ENCODE measurements around the gene PPP5C. TPM values are rescaled to one million over a fixed set of nuclear protein-coding genes. Genes with fewer than 3 reads are reported as not detected.

PPP5C gene
- total RNA-seq, 1 donor from 2014 or later, result 86.0 TPM

DNA sequence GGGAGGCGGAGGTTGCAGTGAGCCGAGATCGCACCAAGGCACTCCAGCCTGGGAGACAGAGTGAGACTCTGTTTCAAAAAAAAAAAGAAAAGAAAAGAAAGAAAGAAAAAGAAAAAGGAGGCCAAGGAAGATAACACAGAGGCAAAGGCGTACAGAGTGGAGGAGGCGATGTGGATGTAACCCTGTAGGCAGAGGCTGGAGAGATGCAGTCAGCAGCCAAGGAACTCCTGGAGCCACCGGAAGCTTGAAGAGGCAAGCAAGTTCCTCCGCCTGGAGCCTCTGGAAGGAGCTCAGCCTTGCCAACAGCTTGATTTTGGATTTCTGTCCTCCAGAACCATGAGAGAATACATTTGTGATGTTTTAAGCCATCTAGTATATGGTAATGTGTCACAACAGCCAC is 73.2 kb downstream of the PPP5C start:
- Mint-ChIP-seq H3K27me3 (ENCODE audit: unreplicated experiment) (no peaks in the 10 kb centered on the region), H3K27ac (ENCODE audit: unreplicated experiment) (no peak overlapping the region), H3K36me3 (ENCODE audit: unreplicated experiment) (no peaks in the 10 kb centered on the region), H3K4me1 (ENCODE audit: unreplicated experiment) (peaks cover 18% of the 10 kb centered on the region), H3K4me3 (ENCODE audit: unreplicated experiment) (no peak overlapping the region), H3K9me3 (ENCODE audit: unreplicated experiment) (no peaks in the 10 kb centered on the region)
- DNase-seq (ENCODE audit: extremely low spot score, unreplicated experiment), result no peak
- TF ChIP-seq, protein P1, sequence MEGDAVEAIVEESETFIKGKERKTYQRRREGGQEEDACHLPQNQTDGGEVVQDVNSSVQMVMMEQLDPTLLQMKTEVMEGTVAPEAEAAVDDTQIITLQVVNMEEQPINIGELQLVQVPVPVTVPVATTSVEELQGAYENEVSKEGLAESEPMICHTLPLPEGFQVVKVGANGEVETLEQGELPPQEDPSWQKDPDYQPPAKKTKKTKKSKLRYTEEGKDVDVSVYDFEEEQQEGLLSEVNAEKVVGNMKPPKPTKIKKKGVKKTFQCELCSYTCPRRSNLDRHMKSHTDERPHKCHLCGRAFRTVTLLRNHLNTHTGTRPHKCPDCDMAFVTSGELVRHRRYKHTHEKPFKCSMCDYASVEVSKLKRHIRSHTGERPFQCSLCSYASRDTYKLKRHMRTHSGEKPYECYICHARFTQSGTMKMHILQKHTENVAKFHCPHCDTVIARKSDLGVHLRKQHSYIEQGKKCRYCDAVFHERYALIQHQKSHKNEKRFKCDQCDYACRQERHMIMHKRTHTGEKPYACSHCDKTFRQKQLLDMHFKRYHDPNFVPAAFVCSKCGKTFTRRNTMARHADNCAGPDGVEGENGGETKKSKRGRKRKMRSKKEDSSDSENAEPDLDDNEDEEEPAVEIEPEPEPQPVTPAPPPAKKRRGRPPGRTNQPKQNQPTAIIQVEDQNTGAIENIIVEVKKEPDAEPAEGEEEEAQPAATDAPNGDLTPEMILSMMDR (IDR thresholded peaks at IDR 0.05), result no peak

DNA sequence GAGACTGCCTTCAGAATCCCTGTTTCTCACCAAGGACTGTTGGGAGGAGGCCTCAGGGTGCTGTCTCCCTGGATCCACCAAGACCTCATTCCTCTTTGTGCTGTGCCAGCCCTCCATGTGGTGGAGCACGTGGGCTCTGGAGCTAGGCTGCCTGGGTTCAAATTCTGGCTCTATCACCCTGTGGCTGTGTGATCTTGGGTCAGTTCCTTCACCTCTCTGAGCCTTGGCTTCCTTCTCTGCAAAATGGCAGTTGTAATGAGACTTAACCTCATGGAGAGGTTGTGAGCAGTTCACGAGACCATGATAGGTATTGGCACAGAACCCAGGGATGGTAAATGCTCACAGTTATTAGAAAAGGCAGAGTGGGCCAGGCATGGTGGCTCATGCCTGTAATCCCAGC is 75.5 kb downstream of the PPP5C start:
- no peak overlapping the region for H3K4me3 Mint-ChIP-seq (ENCODE audit: unreplicated experiment)
- H3K36me3 Mint-ChIP-seq (ENCODE audit: unreplicated experiment), result no peaks in the 10 kb centered on the region
- H3K9me3 Mint-ChIP-seq (ENCODE audit: unreplicated experiment), result no peaks in the 10 kb centered on the region
- TF ChIP-seq, protein P1 (IDR thresholded peaks at IDR 0.05), result no peak
- peaks cover 13% of the 10 kb centered on the region for H3K27me3 Mint-ChIP-seq (ENCODE audit: unreplicated experiment)
- DNase-seq (ENCODE audit: extremely low spot score, unreplicated experiment), result no peak
- H3K27ac Mint-ChIP-seq (ENCODE audit: unreplicated experiment), result no peak overlapping the region
- peaks cover 12% of the 10 kb centered on the region for H3K4me1 Mint-ChIP-seq (ENCODE audit: unreplicated experiment)

GRCh38 chr19:46423188-46423587 is 76.3 kb downstream of the PPP5C start:
- H3K9me3 Mint-ChIP-seq (ENCODE audit: unreplicated experiment), result no peaks in the 10 kb centered on the region
- peaks cover 13% of the 10 kb centered on the region for H3K27me3 Mint-ChIP-seq (ENCODE audit: unreplicated experiment)
- H3K27ac Mint-ChIP-seq (ENCODE audit: unreplicated experiment), result no peak overlapping the region
- DNase-seq (ENCODE audit: extremely low spot score, unreplicated experiment), result no peak
- H3K4me3 Mint-ChIP-seq (ENCODE audit: unreplicated experiment), result no peak overlapping the region
- no peaks in the 10 kb centered on the region for H3K36me3 Mint-ChIP-seq (ENCODE audit: unreplicated experiment)
- peaks cover 11% of the 10 kb centered on the region for H3K4me1 Mint-ChIP-seq (ENCODE audit: unreplicated experiment)
- TF ChIP-seq, protein P1 (IDR thresholded peaks at IDR 0.05), result no peak

DNA sequence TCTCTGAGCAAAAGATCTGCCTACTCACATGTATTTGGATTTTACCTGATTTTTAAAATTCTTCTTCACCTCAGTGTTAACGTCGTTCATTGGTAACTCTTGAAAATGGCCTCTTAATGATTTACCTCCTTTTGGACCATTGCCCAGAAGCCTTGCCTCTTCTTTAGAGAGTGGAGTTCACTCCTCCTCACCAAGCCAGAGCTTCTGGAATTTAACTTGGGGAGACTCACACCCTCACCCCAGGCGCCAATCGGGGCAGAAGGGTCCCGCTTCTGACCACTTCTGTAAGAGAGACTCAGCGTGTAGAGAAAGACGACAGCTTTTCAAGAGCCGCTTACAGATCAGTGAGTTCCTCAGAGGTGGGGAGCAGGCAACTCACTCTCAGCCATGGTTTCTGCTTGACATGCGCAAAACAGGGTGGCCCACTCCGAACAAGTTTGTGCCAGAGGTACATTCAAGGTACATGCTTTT is 79.2 kb downstream of the PPP5C start:
- Mint-ChIP-seq H3K27me3 (ENCODE audit: unreplicated experiment) (peaks cover 19% of the 10 kb centered on the region), H3K36me3 (ENCODE audit: unreplicated experiment) (no peaks in the 10 kb centered on the region), H3K27ac (ENCODE audit: unreplicated experiment) (no peak overlapping the region), H3K4me1 (ENCODE audit: unreplicated experiment) (peaks cover 18% of the 10 kb centered on the region), H3K9me3 (ENCODE audit: unreplicated experiment) (no peaks in the 10 kb centered on the region), H3K4me3 (ENCODE audit: unreplicated experiment) (peak overlapping the region; percentile 78)
- DNase-seq (ENCODE audit: extremely low spot score, unreplicated experiment), result no peak
- TF ChIP-seq, protein P1 (IDR thresholded peaks at IDR 0.05), result no peak

DNA sequence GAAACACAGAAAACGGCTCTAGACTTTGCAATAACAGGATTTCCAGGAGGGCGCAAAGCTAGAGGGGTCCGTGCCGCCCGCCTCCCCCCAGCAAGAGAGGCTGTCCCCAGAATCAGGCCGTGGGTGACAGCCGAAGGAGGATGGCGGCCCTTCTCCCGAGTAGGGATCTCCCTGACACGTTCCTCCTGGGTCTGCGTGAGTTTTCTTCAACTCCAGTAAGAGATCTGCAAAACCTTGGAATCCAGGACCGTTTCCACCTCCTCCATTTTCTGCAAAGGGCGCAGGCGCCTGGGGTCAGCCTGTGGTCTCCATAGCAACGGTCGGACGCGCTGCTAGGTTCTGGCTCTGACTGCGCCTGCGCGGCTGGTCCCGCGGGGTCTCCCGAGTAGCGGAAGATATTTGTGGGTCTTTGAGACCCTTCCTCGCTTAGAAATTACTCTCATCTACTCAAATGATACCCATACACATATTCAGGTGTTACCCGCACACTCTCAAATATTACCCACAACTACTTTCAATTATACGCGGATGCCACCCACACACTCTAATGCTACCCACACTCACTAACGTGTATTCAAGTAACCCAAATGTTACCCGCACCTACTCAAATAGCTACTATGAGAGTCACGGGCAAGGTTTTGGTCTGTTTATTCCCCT is 79.7 kb downstream of the PPP5C start:
- DNase-seq (ENCODE audit: extremely low spot score, unreplicated experiment), result peak; percentile 91
- H3K4me1 Mint-ChIP-seq (ENCODE audit: unreplicated experiment), result peaks cover 18% of the 10 kb centered on the region
- H3K27me3 Mint-ChIP-seq (ENCODE audit: unreplicated experiment), result peaks cover 20% of the 10 kb centered on the region
- H3K4me3 Mint-ChIP-seq (ENCODE audit: unreplicated experiment), result peak overlapping the region; percentile 78
- no peaks in the 10 kb centered on the region for H3K9me3 Mint-ChIP-seq (ENCODE audit: unreplicated experiment)
- H3K36me3 Mint-ChIP-seq (ENCODE audit: unreplicated experiment), result no peaks in the 10 kb centered on the region
- TF ChIP-seq, protein P1 (IDR thresholded peaks at IDR 0.05), result no peak
- H3K27ac Mint-ChIP-seq (ENCODE audit: unreplicated experiment), result peak overlapping the region; percentile 11
